GM10248 (cell line): ENCODE data around the gene PC.
"Not testable (repeated sequence)": the region's sequence is repeated elsewhere in the genome, so short reads cannot be mapped to it uniquely, and the experiment has no call there.

Experiments used
- CTCF ChIA-PET: fragments of 300-600 bp; sonication (Branson Sonifier 250); formaldehyde crosslinking; extraction: SDS; loops from one replicate; lab custom pipeline; 2021; ENCODE audit warnings: antibody characterized with exemption; lab: Yijun Ruan, JAX
- POLR2A ChIA-PET: fragments of 350-650 bp; sonication (Branson Sonifier 250); formaldehyde crosslinking; extraction: SDS; loops from one replicate; lab custom pipeline; 2020; ENCODE audit warnings: antibody characterized with exemption; lab: Yijun Ruan, JAX
- DNase-seq: peaks from one replicate; pipeline ENCODE4 v3.0.0; 2012; ENCODE audit errors: extremely low spot score
- CTCF ChIP-seq: IDR thresholded peaks from 2 replicates; pipeline ENCODE4 v1.5.1; 2012; ENCODE audit warnings: mild to moderate bottlenecking, low read depth; ENCODE audit errors: extremely low read depth, missing control alignments, control extremely low read depth

The PC gene

DNA sequence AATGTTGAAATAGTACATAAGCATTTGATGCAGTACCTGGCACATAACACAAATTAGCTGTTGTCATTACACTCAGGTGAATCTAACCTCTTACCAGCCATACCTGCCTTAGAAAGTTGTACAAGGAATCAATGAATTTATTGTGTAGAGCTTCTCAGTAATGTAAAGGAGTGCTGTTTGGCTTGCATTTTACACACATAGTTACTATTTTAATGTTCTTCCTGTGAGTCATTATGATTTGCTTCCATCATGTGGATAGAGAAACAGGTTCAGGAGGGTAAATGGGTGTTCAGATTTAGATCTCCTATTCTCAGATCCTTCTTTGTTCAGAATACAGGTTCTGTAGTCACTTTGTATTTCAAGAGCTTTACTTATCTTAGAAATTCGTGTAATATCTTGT is 142.5 kb downstream of the PC start:
- POLR2A ChIA-PET, result no interaction called here
- no peak for DNase-seq
- CTCF ChIA-PET, result interaction anchor here (1.5 to 1.6 kb wide), 2 partner anchors 9 to 19 kb away, joined by 6 to 7 read pairs; no protein-coding TSS in a partner anchor
- no peak for TF ChIP-seq CTCF

DNA sequence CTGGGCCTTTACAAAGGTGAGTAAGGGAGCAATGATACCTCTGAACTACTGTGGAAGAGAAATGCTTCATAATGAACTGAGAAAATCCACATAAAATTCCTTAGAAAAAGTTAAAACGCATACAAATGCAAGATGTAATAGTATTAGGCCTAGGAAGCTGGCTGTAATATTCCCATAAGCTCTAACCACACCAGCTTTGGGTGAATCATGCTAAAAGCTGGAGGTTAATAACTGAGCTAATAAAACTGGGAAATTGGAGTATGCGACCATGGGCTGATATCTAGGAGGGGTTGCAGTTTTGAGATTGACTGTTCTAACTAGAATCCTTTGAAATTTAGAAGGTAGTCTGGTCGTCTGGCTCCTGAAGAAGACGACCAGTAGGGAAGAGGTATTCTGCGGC is 143.5 kb downstream of the PC start:
- no peak for TF ChIP-seq CTCF
- POLR2A ChIA-PET, result no interaction called here
- DNase-seq, result no peak
- CTCF ChIA-PET, result interaction anchor here (0.8 kb wide), 1 partner anchor 135 kb away, joined by 3 read pairs; no protein-coding TSS in a partner anchor

DNA sequence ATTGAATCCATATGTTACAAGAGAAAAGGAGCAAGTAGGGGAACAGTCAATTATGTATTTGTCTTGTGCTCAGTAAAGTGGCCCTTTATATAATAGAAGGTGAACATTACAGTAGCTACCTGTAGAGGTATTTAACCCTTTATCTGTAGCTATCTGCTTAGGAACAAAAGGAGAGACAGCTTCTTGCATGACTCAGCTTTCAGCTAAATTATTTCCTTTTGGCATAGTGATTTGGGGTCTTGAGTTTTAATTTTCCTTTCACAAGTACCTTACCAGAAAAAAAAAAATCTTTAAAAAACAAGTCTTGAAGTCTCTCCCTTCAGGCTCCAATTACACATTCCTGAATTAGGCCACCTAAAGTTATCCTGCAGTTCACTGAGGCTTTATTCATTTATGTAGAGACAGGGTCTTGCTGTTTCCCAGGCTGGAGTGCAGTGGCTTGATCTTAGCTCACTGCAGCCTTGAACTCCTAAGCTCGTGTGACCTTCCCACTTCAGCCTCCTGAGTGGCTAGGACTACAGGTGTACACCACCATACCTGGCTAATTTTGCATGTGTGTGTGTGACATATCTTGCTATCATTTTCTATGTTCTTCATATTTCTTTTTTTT is 147.5 kb downstream of the PC start:
- TF ChIP-seq CTCF, result no peak
- no peak for DNase-seq
- POLR2A ChIA-PET, result interaction anchor here (0.6 to 0.7 kb wide), 2 partner anchors 23 to 847 kb away, joined by 3 to 4 read pairs; no protein-coding TSS in a partner anchor
- CTCF ChIA-PET, result interaction anchor here (1.0 to 1.7 kb wide), 3 partner anchors 9 to 115 kb away, joined by 3 to 5 read pairs (median 5); no protein-coding TSS in a partner anchor

GRCh38 chr11:66809592-66809991 is 148.6 kb downstream of the PC start:
- no peak for TF ChIP-seq CTCF
- ChIA-PET CTCF (no interaction called here), POLR2A (no interaction called here)
- no peak for DNase-seq

- ChIA-PET CTCF (interaction anchor here (0.8 to 1.8 kb wide), 4 partner anchors 30 to 158 kb away, joined by 3 to 5 read pairs (median 3); no protein-coding TSS in a partner anchor), POLR2A (no interaction called here)
- TF ChIP-seq CTCF, result no peak
- peak; percentile 52 for DNase-seq
Observed at GRCh38 chr11:66800720-66801428, 157.3 kb downstream of the PC start.

- POLR2A ChIA-PET, CTCF ChIA-PET: not testable (repeated sequence)
Observed at GRCh38 chr11:66799815-66800214, 158.4 kb downstream of the PC start.

More at GRCh38 chr11:66799815-66800214, 158.4 kb downstream of the PC start:
- DNase-seq, result not testable (repeated sequence)
